ENCODE measurements around the gene TACSTD2. TPM values are rescaled to one million over a fixed set of nuclear protein-coding genes. Genes with fewer than 3 reads are reported as not detected.

TACSTD2 gene
- polyA plus RNA-seq, 1 donor (not counting 4 experiments of a cell fraction or from before 2014, with no cell fraction given), result 382 TPM

DNA sequence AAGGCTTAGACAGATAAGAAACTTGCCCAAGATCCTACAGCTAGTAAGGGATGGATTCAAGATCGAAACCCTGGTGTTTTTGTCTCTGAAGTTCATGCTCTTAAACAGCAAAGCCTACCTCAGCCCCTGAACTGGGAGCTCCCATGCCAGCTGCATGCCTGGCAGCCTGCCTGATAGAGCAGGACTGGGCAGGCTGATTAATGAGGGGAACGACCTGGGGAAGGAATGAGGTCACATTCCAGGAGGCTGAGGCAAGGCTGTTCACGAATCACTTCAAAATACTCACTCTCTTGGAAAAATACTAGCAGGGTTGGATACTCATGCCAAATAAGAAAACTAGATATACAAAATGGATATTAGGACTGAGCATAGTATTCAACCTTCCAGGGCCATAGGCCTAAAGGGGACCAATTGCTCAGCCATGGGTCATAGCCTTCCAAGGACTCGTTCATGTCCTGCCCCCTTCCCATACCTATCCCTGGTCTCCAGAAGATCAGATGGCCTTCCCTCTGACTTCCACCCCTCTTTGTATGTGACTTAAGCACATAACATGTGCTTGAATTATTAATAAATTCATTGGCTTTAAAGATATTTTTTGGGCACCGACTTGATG, 15.6 kb upstream of the TACSTD2 start:
- DNase-seq (ENCODE audit: low read depth, low spot score), result peak; percentile 76
- H3K36me3 ChIP-seq (ENCODE audit: control insufficient read depth in 2 of 2, extremely low read depth in 1 of 2, insufficient read depth in 2 of 2, low read length in 2 of 2), result peaks cover 0 to 8% of the 10 kb centered on the region in 2 experiments
- no peaks in the 10 kb centered on the region for H3K9me1 ChIP-seq (ENCODE audit: control insufficient read depth, extremely low read depth, insufficient read depth, low read length)
- dilution Hi-C loops (cut with MboI; ENCODE audit: extremely low pct_ligation_motif_present, low sequenced_read_pairs), result no loop called here
- peak overlapping the region; percentile 56 for H3K27ac ChIP-seq (ENCODE audit: control insufficient read depth, insufficient read depth, low read length)
- H4K20me1 ChIP-seq (ENCODE audit: control insufficient read depth, extremely low read depth, insufficient read depth, low read length), result no peaks in the 10 kb centered on the region
- H2AFZ ChIP-seq (ENCODE audit: control insufficient read depth, low read length), result peak overlapping the region; percentile 14
- H3K4me3 ChIP-seq (ENCODE audit: control insufficient read depth in 2 of 3, extremely low read depth in 1 of 3, insufficient read depth in 2 of 3, low read depth in 1 of 3, low read length in 3 of 3), result peak overlapping the region in 2 of 3 experiments; percentile 3 to 7
- TF ChIP-seq EZH2 (IDR thresholded peaks at IDR 0.05; ENCODE audit: low read length) (no peak), CTCF (optimal IDR thresholded peaks at IDR 0.05 in 1 of 3, IDR thresholded peaks at IDR 0.05 in 1 of 3, conservative IDR thresholded peaks at IDR 0.05 in 1 of 3; ENCODE audit: extremely low read depth in 1 of 3, insufficient read depth in 2 of 3, low read length in 3 of 3) (no peak)
- peaks cover 13% of the 10 kb centered on the region for H3K79me2 ChIP-seq (ENCODE audit: control insufficient read depth, insufficient read depth, low read length)
- peak overlapping the region; percentile 80 for H3K4me2 ChIP-seq (ENCODE audit: control insufficient read depth, extremely low read depth, insufficient read depth, low read depth, low read length)
- peak overlapping the region; percentile 19 for H3K9ac ChIP-seq (ENCODE audit: control insufficient read depth, extremely low read depth, insufficient read depth, low read length)
- FAIRE-seq, result peak; percentile 100
- H3K27me3 ChIP-seq (ENCODE audit: control insufficient read depth, extremely low read depth, insufficient read depth, low read length), result no peaks in the 10 kb centered on the region
- H3K9me3 ChIP-seq (ENCODE audit: control insufficient read depth, low read depth, low read length), result no peaks in the 10 kb centered on the region
- H3K4me1 ChIP-seq (ENCODE audit: control insufficient read depth, extremely low read depth, insufficient read depth, low read length), result peaks cover 39% of the 10 kb centered on the region

- H3K9me3 ChIP-seq (ENCODE audit: control insufficient read depth, low read depth, low read length), result no peaks in the 10 kb centered on the region
- no peak for TF ChIP-seq CTCF (optimal IDR thresholded peaks at IDR 0.05 in 1 of 3, IDR thresholded peaks at IDR 0.05 in 1 of 3, conservative IDR thresholded peaks at IDR 0.05 in 1 of 3; ENCODE audit: extremely low read depth in 1 of 3, insufficient read depth in 2 of 3, low read length in 3 of 3)
- no peak for TF ChIP-seq EZH2 (IDR thresholded peaks at IDR 0.05; ENCODE audit: low read length)
- peaks cover 38% of the 10 kb centered on the region for H3K4me1 ChIP-seq (ENCODE audit: control insufficient read depth, extremely low read depth, insufficient read depth, low read length)
- H3K9ac ChIP-seq (ENCODE audit: control insufficient read depth, extremely low read depth, insufficient read depth, low read length), result peak overlapping the region; percentile 19
- H4K20me1 ChIP-seq (ENCODE audit: control insufficient read depth, extremely low read depth, insufficient read depth, low read length), result no peaks in the 10 kb centered on the region
- H3K36me3 ChIP-seq (ENCODE audit: control insufficient read depth in 2 of 2, extremely low read depth in 1 of 2, insufficient read depth in 2 of 2, low read length in 2 of 2), result peaks cover 0 to 8% of the 10 kb centered on the region in 2 experiments
- dilution Hi-C loops (cut with MboI; ENCODE audit: extremely low pct_ligation_motif_present, low sequenced_read_pairs), result no loop called here
- no peak overlapping the region for H2AFZ ChIP-seq (ENCODE audit: control insufficient read depth, low read length)
- peak overlapping the region; percentile 80 for H3K4me2 ChIP-seq (ENCODE audit: control insufficient read depth, extremely low read depth, insufficient read depth, low read depth, low read length)
- H3K27ac ChIP-seq (ENCODE audit: control insufficient read depth, insufficient read depth, low read length), result peak overlapping the region; percentile 56
- DNase-seq (ENCODE audit: low read depth, low spot score), result no peak
- H3K27me3 ChIP-seq (ENCODE audit: control insufficient read depth, extremely low read depth, insufficient read depth, low read length), result no peaks in the 10 kb centered on the region
- no peak for FAIRE-seq
- no peak overlapping the region for H3K4me3 ChIP-seq (ENCODE audit: control insufficient read depth in 2 of 3, extremely low read depth in 1 of 3, insufficient read depth in 2 of 3, low read depth in 1 of 3, low read length in 3 of 3)
- H3K9me1 ChIP-seq (ENCODE audit: control insufficient read depth, extremely low read depth, insufficient read depth, low read length), result no peaks in the 10 kb centered on the region
- H3K79me2 ChIP-seq (ENCODE audit: control insufficient read depth, insufficient read depth, low read length), result peaks cover 18% of the 10 kb centered on the region
These were observed 14.8 kb upstream of the TACSTD2 start for GRCh38 chr1:58591806-58592205.

Data from keratinocyte (primary cell).